NB4 (cell line): ENCODE measurements around the gene ARL1.
"Not testable (repeated sequence)": the region's sequence is repeated elsewhere in the genome, so short reads cannot be mapped to it uniquely, and the experiment has no call there.

Source experiments
- DNase-seq: peaks from one replicate; pipeline ENCODE4 v3.0.0; 2010; ENCODE audit warnings: low read depth
- H3K4me3 ChIP-seq: one replicate; pipeline ENCODE4 v1.5.1; 2011; ENCODE audit warnings: mild to moderate bottlenecking, low read depth, low read length, moderate library complexity
- CTCF ChIP-seq: IDR thresholded peaks from one replicate; pipeline ENCODE4 v1.5.1; 2012; ENCODE audit warnings: low read depth, low read length
- MAX ChIP-seq: IDR thresholded peaks from 2 replicates; pipeline ENCODE4 v1.6.1; 2011; ENCODE audit warnings: low read depth, low read length
- MYC ChIP-seq: IDR thresholded peaks from 2 replicates; pipeline ENCODE4 v1.6.1; 2011; ENCODE audit warnings: low read depth, low read length
- POLR2A ChIP-seq: IDR thresholded peaks from 2 replicates; pipeline ENCODE4 v1.6.1; 2011; ENCODE audit warnings: mild to moderate bottlenecking; ENCODE audit not compliant: insufficient read length; ENCODE audit errors: extremely low read depth

The ARL1 gene

GRCh38 chr12:101430456-101430855, 22.9 kb upstream of the ARL1 start:
- TF ChIP-seq CTCF (no peak), POLR2A (no peak), MYC (no peak), MAX (no peak)
- DNase-seq = peak; percentile 34
- no peak overlapping the region for H3K4me3 ChIP-seq

GRCh38 chr12:101424620-101425019, 17.0 kb upstream of the ARL1 start:
- no peak for TF ChIP-seq CTCF
- no peak for TF ChIP-seq MYC
- no peak for TF ChIP-seq POLR2A
- no peak for TF ChIP-seq MAX
- no peak overlapping the region for H3K4me3 ChIP-seq
- no peak for DNase-seq

GRCh38 chr12:101422066-101422465, 14.5 kb upstream of the ARL1 start:
- DNase-seq, H3K4me3 ChIP-seq: not testable (repeated sequence)

- no peak for DNase-seq
- TF ChIP-seq POLR2A (no peak), MYC (no peak), CTCF (no peak), MAX (no peak)
- no peak overlapping the region for H3K4me3 ChIP-seq
Observed at GRCh38 chr12:101415228-101415627, 7.7 kb upstream of the ARL1 start.

GRCh38 chr12:101414533-101415119, 7.1 kb upstream of the ARL1 start:
- H3K4me3 ChIP-seq = no peak overlapping the region
- peak; percentile 79 for DNase-seq
- TF ChIP-seq CTCF (peak; percentile 39), MYC (0 out of 2 replicates have a peak, but pooled peaks have one; percentile 24), POLR2A (no peak), MAX (0 out of 2 replicates have a peak, but pooled peaks have one; percentile 6)

- H3K4me3 ChIP-seq, DNase-seq: not testable (repeated sequence)
Observed at GRCh38 chr12:101410169-101410568, 2.6 kb upstream of the ARL1 start.

- no peak for DNase-seq
- peak overlapping the region; percentile 92 for H3K4me3 ChIP-seq
- TF ChIP-seq POLR2A (no peak), MYC (no peak), CTCF (no peak), MAX (no peak)
Observed at GRCh38 chr12:101407049-101407435, 530 bp downstream of the ARL1 start.

GRCh38 chr12:101391181-101391580, 16.4 kb downstream of the ARL1 start:
- not testable (repeated sequence) for H3K4me3 ChIP-seq, DNase-seq
